Measurements from ENCODE around the gene CCNY. TPM values are rescaled to one million over a fixed set of nuclear protein-coding genes. Genes with fewer than 3 reads are reported as not detected.

Gene CCNY
- total RNA-seq, 2 donors from 2014 or later, result 31.6 to 54.0 TPM

DNA sequence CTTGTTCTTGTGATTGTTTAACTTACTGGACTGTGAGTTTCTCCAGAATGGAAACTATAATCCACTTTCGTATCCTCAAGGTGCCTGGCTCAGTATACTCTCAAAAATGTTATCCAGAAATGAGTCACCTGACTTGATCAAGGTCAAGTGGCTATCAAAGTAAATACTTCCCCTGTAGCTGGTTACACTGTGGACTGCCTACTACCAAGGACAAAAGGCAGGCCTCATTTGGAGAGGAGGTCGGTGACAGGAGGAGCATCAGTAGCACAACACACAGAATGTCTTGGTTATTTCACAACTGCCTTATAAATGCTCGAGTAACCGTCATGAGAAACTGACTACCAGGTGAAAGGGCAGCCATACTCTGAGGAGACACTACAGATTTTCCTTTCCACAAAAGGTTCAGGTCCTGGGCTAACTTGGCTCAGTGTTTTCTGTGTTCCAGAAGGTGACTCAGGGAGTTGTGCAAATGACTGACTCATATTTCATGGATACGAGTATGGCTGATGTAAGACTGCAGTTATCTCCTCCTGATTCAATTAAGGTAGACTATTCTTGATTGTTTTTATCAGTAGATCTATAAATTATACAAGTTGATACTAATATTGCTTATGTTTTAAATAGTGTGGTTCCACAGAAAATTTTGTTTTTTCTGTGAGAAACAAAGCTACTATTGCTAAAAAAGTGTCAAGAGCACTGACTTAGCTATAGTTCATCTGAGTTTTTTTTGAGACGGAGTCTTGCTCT lies 4.2 kb upstream of the CCNY start:
- H3K36me3 ChIP-seq, result no peaks in the 10 kb centered on the region
- H3K27ac ChIP-seq, result no peak overlapping the region
- TF ChIP-seq POLR2A (IDR thresholded peaks at IDR 0.05), result no peak
- TF ChIP-seq POLR2AphosphoS5 (IDR thresholded peaks at IDR 0.05), result no peak
- TF ChIP-seq, protein P1, sequence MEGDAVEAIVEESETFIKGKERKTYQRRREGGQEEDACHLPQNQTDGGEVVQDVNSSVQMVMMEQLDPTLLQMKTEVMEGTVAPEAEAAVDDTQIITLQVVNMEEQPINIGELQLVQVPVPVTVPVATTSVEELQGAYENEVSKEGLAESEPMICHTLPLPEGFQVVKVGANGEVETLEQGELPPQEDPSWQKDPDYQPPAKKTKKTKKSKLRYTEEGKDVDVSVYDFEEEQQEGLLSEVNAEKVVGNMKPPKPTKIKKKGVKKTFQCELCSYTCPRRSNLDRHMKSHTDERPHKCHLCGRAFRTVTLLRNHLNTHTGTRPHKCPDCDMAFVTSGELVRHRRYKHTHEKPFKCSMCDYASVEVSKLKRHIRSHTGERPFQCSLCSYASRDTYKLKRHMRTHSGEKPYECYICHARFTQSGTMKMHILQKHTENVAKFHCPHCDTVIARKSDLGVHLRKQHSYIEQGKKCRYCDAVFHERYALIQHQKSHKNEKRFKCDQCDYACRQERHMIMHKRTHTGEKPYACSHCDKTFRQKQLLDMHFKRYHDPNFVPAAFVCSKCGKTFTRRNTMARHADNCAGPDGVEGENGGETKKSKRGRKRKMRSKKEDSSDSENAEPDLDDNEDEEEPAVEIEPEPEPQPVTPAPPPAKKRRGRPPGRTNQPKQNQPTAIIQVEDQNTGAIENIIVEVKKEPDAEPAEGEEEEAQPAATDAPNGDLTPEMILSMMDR (IDR thresholded peaks at IDR 0.05), result no peak
- H3K4me3 ChIP-seq, result no peak overlapping the region
- H3K27me3 ChIP-seq (replicated peaks; ENCODE audit: insufficient read depth), result no peaks in the 10 kb centered on the region
- 72% methylated on average over 6 of the region's 6 CpGs for WGBS
- intact Hi-C loops (cut with DNase I), result loop anchor here (10.0 kb wide), 1 partner anchor 233 kb away; no protein-coding TSS in a partner anchor
- H3K4me1 ChIP-seq (replicated peaks), result no peaks in the 10 kb centered on the region
- DNase-seq (ENCODE audit: low spot score), result no peak
- no peaks in the 10 kb centered on the region for H3K9me3 ChIP-seq

DNA sequence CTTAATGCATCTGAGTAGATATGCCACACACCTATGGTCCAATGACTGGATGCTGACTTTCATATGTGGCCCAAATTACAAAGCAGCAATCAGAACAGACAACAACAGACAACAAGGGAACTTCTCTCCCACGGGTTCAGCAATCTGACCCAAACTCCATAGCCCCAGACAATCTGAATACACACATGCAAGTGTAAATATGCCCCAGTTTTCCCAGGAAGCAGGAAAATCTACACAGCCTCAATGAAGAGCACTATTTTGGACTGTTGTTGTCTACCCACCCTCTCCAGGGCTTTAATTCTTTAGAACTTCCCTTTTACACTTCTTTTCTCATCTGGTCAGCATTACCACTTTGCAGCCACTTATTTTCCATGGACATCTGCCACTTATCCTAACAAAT lies 2.0 kb upstream of the CCNY start:
- no peaks in the 10 kb centered on the region for H3K36me3 ChIP-seq
- DNase-seq (ENCODE audit: low spot score), result no peak
- H3K9me3 ChIP-seq, result no peaks in the 10 kb centered on the region
- WGBS, result 77% methylated on average over 1 of the region's 1 CpG
- TF ChIP-seq POLR2A (IDR thresholded peaks at IDR 0.05) (no peak), POLR2AphosphoS5 (IDR thresholded peaks at IDR 0.05) (no peak)
- TF ChIP-seq, protein P1 (IDR thresholded peaks at IDR 0.05), result no peak
- no peak overlapping the region for H3K27ac ChIP-seq
- intact Hi-C loops (cut with DNase I), result loop anchor here (10.0 kb wide), 1 partner anchor 231 kb away; no protein-coding TSS in a partner anchor
- no peaks in the 10 kb centered on the region for H3K4me1 ChIP-seq (replicated peaks)
- no peaks in the 10 kb centered on the region for H3K27me3 ChIP-seq (replicated peaks; ENCODE audit: insufficient read depth)
- H3K4me3 ChIP-seq, result no peak overlapping the region

- peak overlapping the region; percentile 80 for H3K27ac ChIP-seq
- no peak for DNase-seq (ENCODE audit: low spot score)
- H3K4me3 ChIP-seq, result peak overlapping the region; percentile 90 to 95
- no peaks in the 10 kb centered on the region for H3K4me1 ChIP-seq (replicated peaks)
- no peak for TF ChIP-seq POLR2A (IDR thresholded peaks at IDR 0.05)
- TF ChIP-seq, protein P1 (IDR thresholded peaks at IDR 0.05), result no peak
- TF ChIP-seq POLR2AphosphoS5 (IDR thresholded peaks at IDR 0.05), result no peak
- 17% methylated on average over 34 of the region's 34 CpGs for WGBS
- intact Hi-C loops (cut with DNase I), result loop anchor here (10.0 kb wide), 1 partner anchor 229 kb away; no protein-coding TSS in a partner anchor
- H3K27me3 ChIP-seq (replicated peaks; ENCODE audit: insufficient read depth), result no peaks in the 10 kb centered on the region
- H3K9me3 ChIP-seq, result no peaks in the 10 kb centered on the region
- H3K36me3 ChIP-seq, result no peaks in the 10 kb centered on the region
These were observed 901 bp upstream of the CCNY start for GRCh38 chr10:35335133-35336083.

GRCh38 chr10:35336921-35337823 lies 863 bp downstream of the CCNY start:
- WGBS, result under 1% methylated on average over 37 of the region's 88 CpGs
- no peaks in the 10 kb centered on the region for H3K27me3 ChIP-seq (replicated peaks; ENCODE audit: insufficient read depth)
- TF ChIP-seq, protein P1 (IDR thresholded peaks at IDR 0.05), result no peak
- TF ChIP-seq POLR2A (IDR thresholded peaks at IDR 0.05), result no peak
- TF ChIP-seq POLR2AphosphoS5 (IDR thresholded peaks at IDR 0.05), result no peak
- no peaks in the 10 kb centered on the region for H3K9me3 ChIP-seq
- H3K36me3 ChIP-seq, result no peaks in the 10 kb centered on the region
- peak overlapping the region; percentile 35 to 40 for H3K27ac ChIP-seq
- peak overlapping the region; percentile 90 to 95 for H3K4me3 ChIP-seq
- intact Hi-C loops (cut with DNase I), result loop anchor here (10.0 kb wide), 1 partner anchor 228 kb away; no protein-coding TSS in a partner anchor
- peak; percentile 22 for DNase-seq (ENCODE audit: low spot score)
- no peaks in the 10 kb centered on the region for H3K4me1 ChIP-seq (replicated peaks)

Measured in prostate gland (tissue), 2 donors.